ENCODE data around the gene MAP3K14. TPM values are rescaled to one million over a fixed set of nuclear protein-coding genes. Genes with fewer than 3 reads are reported as not detected.

The MAP3K14 gene
- total RNA-seq, 2 donors from 2014 or later = 4.6 to 5.5 TPM

GRCh38 chr17:45238155-45238774, 78.6 kb downstream of the MAP3K14 start:
- no peak for DNase-seq
- H3K27me3 ChIP-seq (ENCODE audit: control insufficient read depth, insufficient read depth, low read length, poor library complexity, severe bottlenecking) = peaks cover 48% of the 10 kb centered on the region
- H3K36me3 ChIP-seq (ENCODE audit: control insufficient read depth, insufficient read depth, low read length) = no peaks in the 10 kb centered on the region
- peaks cover 8% of the 10 kb centered on the region for H3K4me1 Mint-ChIP-seq
- WGBS, 2 experiments (ENCODE audit: insufficient coverage in 1 of 2, insufficient read length in 1 of 2) = 94 to 100% methylated on average over 3 to 7 of the region's 7 CpGs
- no peak for TF ChIP-seq CTCF (conservative IDR thresholded peaks at IDR 0.05)
- H3K9ac ChIP-seq (ENCODE audit: extremely low read depth, low read length, poor library complexity, severe bottlenecking) = no peak overlapping the region
- H3K27ac Mint-ChIP-seq = no peak overlapping the region
- H3K9me3 Mint-ChIP-seq = no peaks in the 10 kb centered on the region
- no peak overlapping the region for H3K4me3 ChIP-seq (ENCODE audit: low read length)
- no peaks in the 10 kb centered on the region for H3K9me3 ChIP-seq (ENCODE audit: control insufficient read depth, low read length)
- no peak overlapping the region for H3K27ac ChIP-seq (ENCODE audit: low read depth, low read length)
- peaks cover 76% of the 10 kb centered on the region for H3K27me3 Mint-ChIP-seq (ENCODE audit: insufficient read depth)
- no peak overlapping the region for H3K4me3 Mint-ChIP-seq
- no peaks in the 10 kb centered on the region for H3K4me1 ChIP-seq (ENCODE audit: control insufficient read depth, insufficient read depth, low read length)
- H3K36me3 Mint-ChIP-seq (ENCODE audit: low read depth) = no peaks in the 10 kb centered on the region

- no peak for DNase-seq
- no peaks in the 10 kb centered on the region for H3K4me1 ChIP-seq (ENCODE audit: control insufficient read depth, insufficient read depth, low read length)
- H3K27ac ChIP-seq (ENCODE audit: low read depth, low read length) = no peak overlapping the region
- H3K4me3 ChIP-seq (ENCODE audit: low read length) = no peak overlapping the region
- H3K27ac Mint-ChIP-seq = no peak overlapping the region
- TF ChIP-seq CTCF (conservative IDR thresholded peaks at IDR 0.05) = no peak
- H3K4me3 Mint-ChIP-seq = no peak overlapping the region
- no peaks in the 10 kb centered on the region for H3K9me3 Mint-ChIP-seq
- no peak overlapping the region for H3K9ac ChIP-seq (ENCODE audit: extremely low read depth, low read length, poor library complexity, severe bottlenecking)
- H3K36me3 Mint-ChIP-seq (ENCODE audit: low read depth) = no peaks in the 10 kb centered on the region
- peaks cover 48% of the 10 kb centered on the region for H3K27me3 ChIP-seq (ENCODE audit: control insufficient read depth, insufficient read depth, low read length, poor library complexity, severe bottlenecking)
- WGBS, 2 experiments (ENCODE audit: insufficient coverage in 1 of 2, insufficient read length in 1 of 2) = 87% methylated on average over 2 of the region's 2 CpGs; no CpG with 5 or more reads in 1 of the 2 experiments
- H3K9me3 ChIP-seq (ENCODE audit: control insufficient read depth, low read length) = no peaks in the 10 kb centered on the region
- peaks cover 8% of the 10 kb centered on the region for H3K4me1 Mint-ChIP-seq
- no peaks in the 10 kb centered on the region for H3K36me3 ChIP-seq (ENCODE audit: control insufficient read depth, insufficient read depth, low read length)
- H3K27me3 Mint-ChIP-seq (ENCODE audit: insufficient read depth) = peaks cover 76% of the 10 kb centered on the region
Observed at GRCh38 chr17:45237686-45238085, 79.1 kb downstream of the MAP3K14 start.

GRCh38 chr17:45236282-45236606, 80.6 kb downstream of the MAP3K14 start:
- Histone ChIP-seq H3K36me3 (ENCODE audit: control insufficient read depth, insufficient read depth, low read length) (no peaks in the 10 kb centered on the region), H3K4me3 (ENCODE audit: low read length) (no peak overlapping the region), H3K9ac (ENCODE audit: extremely low read depth, low read length, poor library complexity, severe bottlenecking) (no peak overlapping the region), H3K27me3 (ENCODE audit: control insufficient read depth, insufficient read depth, low read length, poor library complexity, severe bottlenecking) (peaks cover 47% of the 10 kb centered on the region), H3K9me3 (ENCODE audit: control insufficient read depth, low read length) (no peaks in the 10 kb centered on the region), H3K4me1 (ENCODE audit: control insufficient read depth, insufficient read depth, low read length) (no peaks in the 10 kb centered on the region), H3K27ac (ENCODE audit: low read depth, low read length) (no peak overlapping the region)
- 80 to 85% methylated on average over 4 to 5 of the region's 5 CpGs for WGBS, 2 experiments (ENCODE audit: insufficient coverage in 1 of 2, insufficient read length in 1 of 2)
- Mint-ChIP-seq H3K4me1 (peaks cover 7% of the 10 kb centered on the region), H3K4me3 (no peak overlapping the region), H3K36me3 (ENCODE audit: low read depth) (no peaks in the 10 kb centered on the region), H3K27me3 (ENCODE audit: insufficient read depth) (peaks cover 78% of the 10 kb centered on the region), H3K27ac (no peak overlapping the region), H3K9me3 (no peaks in the 10 kb centered on the region)
- no peak for DNase-seq
- no peak for TF ChIP-seq CTCF (conservative IDR thresholded peaks at IDR 0.05)
